Stimulated activated effector memory CD8-positive, alpha-beta T cell treated with anti-CD3 and anti-CD28 coated beads, Interleukin-12 subunit alpha, Interleukin-12 subunit beta, amount 100 ng/mL, for 72 hours (primary cell): ENCODE results near the gene RBM33.

Source experiments
- ATAC-seq: fragments of 150-1000 bp; cut with Tn5 transposase; 2 replicates; pipeline ENCODE4 v1.10.0; 2021
- DNase-seq, 2 donors: peaks; one replicate each; pipeline ENCODE4 v3.0.0; 2021 to 2022; ENCODE audit warnings: low spot score in 2 of 2
- H3K27ac Mint-ChIP-seq: one replicate; pipeline ENCODE4 v1.8.0; 2022; ENCODE audit warnings: mild to moderate bottlenecking, mixed read lengths
- H3K36me3 Mint-ChIP-seq: one replicate; pipeline ENCODE4 v1.8.0; 2022; ENCODE audit warnings: mild to moderate bottlenecking, mixed read lengths
- H3K4me1 Mint-ChIP-seq: one replicate; pipeline ENCODE4 v1.8.0; 2022; ENCODE audit warnings: mixed read lengths
- H3K4me3 Mint-ChIP-seq: one replicate; pipeline ENCODE4 v1.8.0; 2022; ENCODE audit warnings: mild to moderate bottlenecking, mixed read lengths
- H3K9me3 Mint-ChIP-seq: one replicate; pipeline ENCODE4 v1.8.0; 2022; ENCODE audit warnings: mixed read lengths

Gene RBM33

DNA sequence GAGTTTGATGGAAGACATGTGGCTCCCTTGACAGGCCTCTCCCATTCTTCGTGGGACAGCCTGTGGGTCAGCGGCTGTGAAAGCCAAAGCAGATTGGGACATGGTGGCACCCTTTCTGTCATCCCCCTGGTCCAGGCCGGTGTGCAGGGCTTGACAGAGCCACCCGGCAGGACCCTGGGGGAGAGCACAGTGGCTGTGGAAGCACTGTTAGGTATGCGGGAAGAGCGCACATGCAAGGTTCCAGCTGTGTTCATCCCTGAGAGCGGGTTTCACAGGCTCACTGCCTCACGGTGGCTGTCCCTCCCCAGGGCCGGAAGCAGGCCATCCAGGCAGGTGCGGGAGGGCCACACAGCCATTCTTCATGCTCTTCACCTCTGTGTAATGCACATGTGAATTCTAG lies 138.0 kb downstream of the RBM33 start:
- Mint-ChIP-seq H3K27ac (no peak overlapping the region), H3K4me3 (no peak overlapping the region), H3K4me1 (peaks cover 9% of the 10 kb centered on the region), H3K36me3 (peaks cover 64% of the 10 kb centered on the region), H3K9me3 (no peaks in the 10 kb centered on the region)
- ATAC-seq (no peak), DNase-seq (no peak)

DNA sequence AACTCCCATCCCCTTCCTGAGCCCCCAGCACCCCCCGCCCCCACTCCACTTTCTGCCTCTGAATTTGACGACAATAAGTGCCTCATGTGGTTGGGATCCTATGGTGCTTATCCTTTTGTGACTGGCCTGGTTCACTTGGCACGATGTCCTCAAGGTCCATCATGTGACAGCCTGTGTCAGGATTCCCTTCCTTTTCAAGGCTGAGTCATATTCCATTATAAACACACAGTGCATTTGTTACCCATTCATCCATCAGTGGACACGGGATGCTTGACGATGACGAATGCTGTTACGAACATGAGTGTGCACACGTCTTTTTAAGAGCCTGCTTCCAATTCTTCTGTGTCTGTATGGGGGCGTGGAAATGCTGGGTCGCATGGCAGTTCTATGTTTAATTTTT lies 141.1 kb downstream of the RBM33 start:
- no peak overlapping the region for H3K4me3 Mint-ChIP-seq
- DNase-seq (no peak), ATAC-seq (no peak)
- no peaks in the 10 kb centered on the region for H3K9me3 Mint-ChIP-seq
- H3K36me3 Mint-ChIP-seq = peaks cover 46% of the 10 kb centered on the region
- no peaks in the 10 kb centered on the region for H3K4me1 Mint-ChIP-seq
- no peak overlapping the region for H3K27ac Mint-ChIP-seq

DNA sequence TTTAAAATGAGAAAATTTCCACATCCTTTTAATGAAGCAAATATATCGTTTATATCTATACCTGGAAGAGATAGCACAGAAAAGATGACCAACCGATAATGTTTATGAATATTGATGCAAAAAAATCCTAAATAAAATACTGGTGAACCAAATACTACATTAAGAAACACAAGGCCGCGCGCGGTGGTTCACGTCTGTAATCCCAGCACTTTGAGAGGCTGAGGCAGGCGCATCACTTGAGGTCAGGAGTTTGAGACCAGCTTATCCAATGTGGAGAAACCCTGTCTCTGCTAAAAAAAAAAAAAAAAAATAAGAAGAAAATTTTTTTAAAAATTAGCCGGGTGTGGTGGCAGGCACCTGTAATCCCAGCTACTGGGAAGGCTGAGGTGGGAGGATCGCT lies 142.0 kb downstream of the RBM33 start:
- Mint-ChIP-seq H3K36me3 (peaks cover 36% of the 10 kb centered on the region), H3K9me3 (no peaks in the 10 kb centered on the region), H3K4me3 (no peak overlapping the region), H3K27ac (no peak overlapping the region), H3K4me1 (no peaks in the 10 kb centered on the region)
- ATAC-seq (no peak), DNase-seq (no peak)

DNA sequence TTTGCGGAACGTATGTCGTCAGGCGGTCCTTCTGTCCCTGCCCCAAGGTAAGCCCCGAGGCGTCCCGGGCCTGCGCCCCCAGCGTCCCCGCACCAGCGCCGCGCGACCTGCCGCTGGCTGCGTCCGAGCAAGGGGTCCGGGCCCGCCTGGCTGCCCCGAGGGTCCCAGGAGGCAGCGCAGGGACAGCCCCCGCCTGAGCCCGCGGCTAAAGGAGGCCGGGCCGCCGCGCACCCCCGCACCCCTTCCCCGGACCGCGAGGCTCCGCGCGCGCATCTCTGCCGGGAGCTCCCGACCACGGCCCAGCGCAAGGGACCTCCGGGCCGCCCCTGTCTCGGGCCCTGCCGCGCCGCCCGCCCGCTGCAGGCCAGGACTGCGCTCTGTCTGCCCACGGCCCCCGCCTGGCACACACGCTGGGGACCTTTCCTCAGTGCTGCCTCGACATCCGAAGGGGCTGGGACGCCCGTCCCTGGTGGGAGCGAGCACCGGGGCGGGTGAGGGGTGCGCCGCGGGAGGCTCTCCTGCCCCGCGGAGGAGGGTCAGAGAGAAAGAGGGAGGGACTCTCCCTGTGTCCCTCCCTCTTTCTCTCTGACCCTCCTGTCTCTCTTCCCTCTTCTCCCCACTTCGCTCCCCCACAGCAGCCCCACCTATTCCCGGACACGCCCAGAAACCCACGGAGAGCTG lies 142.8 kb downstream of the RBM33 start:
- H3K4me3 Mint-ChIP-seq = peak overlapping the region; percentile 30
- DNase-seq (no peak), ATAC-seq (peak; percentile 25)
- H3K36me3 Mint-ChIP-seq = peaks cover 31% of the 10 kb centered on the region
- H3K4me1 Mint-ChIP-seq = no peaks in the 10 kb centered on the region
- no peaks in the 10 kb centered on the region for H3K9me3 Mint-ChIP-seq
- no peak overlapping the region for H3K27ac Mint-ChIP-seq

DNA sequence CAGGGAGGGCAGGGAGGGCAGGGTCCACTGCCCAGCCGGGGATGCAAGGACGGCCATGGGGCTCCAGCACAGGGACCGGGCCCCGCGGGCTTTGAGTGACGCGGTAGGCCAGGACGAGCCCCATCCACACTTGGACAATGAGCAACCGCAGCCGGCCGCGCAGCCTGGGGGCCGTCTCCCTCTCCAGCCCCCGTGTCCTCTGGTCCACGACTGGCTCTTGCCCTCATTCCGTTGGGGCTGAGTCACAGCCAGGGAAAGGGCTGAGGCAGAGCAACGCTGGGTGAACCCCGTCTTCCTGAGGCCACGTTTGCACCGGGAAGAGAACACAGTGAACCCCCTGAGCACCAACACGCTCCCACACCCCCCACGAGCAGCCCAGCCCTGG lies 144.1 kb downstream of the RBM33 start:
- Mint-ChIP-seq H3K27ac (no peak overlapping the region), H3K4me3 (no peak overlapping the region), H3K4me1 (no peaks in the 10 kb centered on the region), H3K9me3 (no peaks in the 10 kb centered on the region), H3K36me3 (peaks cover 18% of the 10 kb centered on the region)
- ATAC-seq = no peak
- no peak for DNase-seq

DNA sequence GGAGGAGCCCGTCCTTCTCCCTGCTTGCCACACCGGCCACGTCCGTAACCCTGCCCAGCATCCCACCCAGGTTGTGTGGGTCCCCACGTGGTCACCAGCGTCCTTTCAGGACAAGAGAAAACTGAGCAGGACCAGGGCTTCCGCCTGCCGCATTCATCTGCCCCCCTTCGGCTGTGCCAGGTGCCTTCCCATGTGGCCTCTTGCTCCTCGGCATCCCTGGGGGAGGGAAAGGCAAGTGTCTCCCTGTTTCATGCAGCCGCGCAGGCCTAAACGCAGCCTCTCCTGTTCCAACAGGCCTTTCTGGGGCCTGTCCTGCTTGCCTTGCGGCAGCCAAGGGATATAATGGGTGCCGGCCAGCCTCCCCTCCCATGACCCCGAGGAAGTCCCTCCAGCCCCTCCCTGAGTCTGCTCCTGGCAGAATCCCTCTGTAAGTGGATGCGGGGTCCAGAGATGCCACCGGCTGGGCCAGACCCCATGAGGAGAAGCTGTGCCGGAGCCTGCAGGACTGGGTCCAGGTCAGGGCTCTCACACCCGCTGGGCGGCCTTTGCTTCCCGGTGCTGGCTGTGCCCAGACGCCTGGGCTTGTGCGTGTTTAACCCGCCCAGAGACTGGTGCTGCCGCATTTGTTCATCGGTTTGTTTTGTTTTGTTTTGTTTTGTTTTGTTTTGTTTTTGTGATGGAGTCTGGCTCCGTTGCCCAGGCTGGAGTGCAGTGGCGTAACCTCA lies 144.7 kb downstream of the RBM33 start:
- Mint-ChIP-seq H3K4me1 (no peaks in the 10 kb centered on the region), H3K27ac (no peak overlapping the region), H3K9me3 (no peaks in the 10 kb centered on the region), H3K36me3 (peaks cover 12% of the 10 kb centered on the region), H3K4me3 (no peak overlapping the region)
- ATAC-seq = no peak
- DNase-seq = no peak

DNA sequence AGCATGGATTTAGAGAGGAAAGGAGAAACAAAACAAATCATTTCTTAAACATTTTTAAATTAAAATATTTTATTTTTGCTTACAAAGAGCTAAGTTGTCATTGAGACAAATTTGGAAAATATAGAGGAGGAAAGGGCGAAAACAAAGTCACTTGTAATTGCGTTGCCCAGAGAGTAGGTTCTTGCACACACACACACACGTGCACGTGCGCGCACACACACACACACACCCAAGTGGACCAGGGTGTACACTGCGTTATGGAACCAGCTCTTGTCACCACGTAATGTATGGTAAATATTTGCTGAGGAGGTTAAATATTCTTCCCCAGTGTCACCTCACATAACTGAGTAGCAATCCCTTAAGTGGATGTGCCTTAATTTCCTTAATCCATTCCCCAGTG lies 146.2 kb downstream of the RBM33 start:
- ATAC-seq (no peak), DNase-seq (no peak)
- H3K4me3 Mint-ChIP-seq = no peak overlapping the region
- H3K9me3 Mint-ChIP-seq = no peaks in the 10 kb centered on the region
- H3K27ac Mint-ChIP-seq = no peak overlapping the region
- H3K4me1 Mint-ChIP-seq = no peaks in the 10 kb centered on the region
- peaks cover 10% of the 10 kb centered on the region for H3K36me3 Mint-ChIP-seq

DNA sequence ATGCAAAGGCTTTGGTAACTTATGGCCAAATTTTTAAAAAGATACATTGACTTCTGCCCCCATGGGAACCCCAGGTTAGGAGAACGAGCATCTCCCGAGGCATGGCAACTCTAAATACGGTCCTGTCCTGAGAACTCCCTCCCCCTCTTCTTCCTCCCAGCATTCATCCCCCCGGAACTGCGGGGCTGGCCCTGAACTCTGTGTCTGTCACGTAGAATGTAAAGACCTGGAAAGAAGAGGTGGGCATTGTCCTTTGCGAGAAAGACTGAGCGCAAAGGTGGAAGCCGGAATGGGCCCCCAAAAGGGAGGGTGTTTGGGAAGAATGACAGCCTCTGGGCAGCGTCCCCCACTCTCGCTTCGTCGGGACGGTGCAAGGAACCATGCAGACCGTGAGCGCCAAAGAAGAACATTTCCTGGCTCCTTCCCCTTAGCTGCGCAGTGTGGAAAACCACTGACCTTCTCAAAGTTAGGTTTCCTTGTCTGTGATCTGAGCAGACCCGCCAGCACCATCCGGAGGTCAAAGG lies 146.8 kb downstream of the RBM33 start:
- H3K4me3 Mint-ChIP-seq = no peak overlapping the region
- DNase-seq = no peak
- no peak overlapping the region for H3K27ac Mint-ChIP-seq
- H3K4me1 Mint-ChIP-seq = no peaks in the 10 kb centered on the region
- no peaks in the 10 kb centered on the region for H3K9me3 Mint-ChIP-seq
- no peak for ATAC-seq
- peaks cover 10% of the 10 kb centered on the region for H3K36me3 Mint-ChIP-seq

DNA sequence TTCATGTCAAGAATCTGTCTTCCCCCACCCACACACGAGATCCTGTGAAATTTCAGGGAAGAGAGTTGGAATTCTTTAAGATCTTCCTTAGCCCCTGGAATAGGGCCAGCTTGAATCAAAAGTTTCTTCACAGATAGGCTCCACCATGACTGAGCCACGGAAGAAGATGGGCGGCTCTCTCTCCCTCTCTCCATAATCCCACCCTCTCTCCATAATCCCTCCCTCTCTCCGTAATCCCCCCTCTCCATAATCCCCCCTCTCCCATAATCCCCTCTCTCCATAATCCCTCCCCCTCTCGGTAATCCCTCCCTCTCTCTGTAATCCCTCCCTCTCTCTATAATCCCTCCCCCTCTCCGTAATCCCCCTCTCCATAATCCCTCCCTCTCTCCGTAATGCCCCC lies 147.4 kb downstream of the RBM33 start:
- H3K4me1 Mint-ChIP-seq = no peaks in the 10 kb centered on the region
- peaks cover 10% of the 10 kb centered on the region for H3K36me3 Mint-ChIP-seq
- H3K9me3 Mint-ChIP-seq = no peaks in the 10 kb centered on the region
- DNase-seq (no peak), ATAC-seq (no peak)
- no peak overlapping the region for H3K4me3 Mint-ChIP-seq
- no peak overlapping the region for H3K27ac Mint-ChIP-seq

DNA sequence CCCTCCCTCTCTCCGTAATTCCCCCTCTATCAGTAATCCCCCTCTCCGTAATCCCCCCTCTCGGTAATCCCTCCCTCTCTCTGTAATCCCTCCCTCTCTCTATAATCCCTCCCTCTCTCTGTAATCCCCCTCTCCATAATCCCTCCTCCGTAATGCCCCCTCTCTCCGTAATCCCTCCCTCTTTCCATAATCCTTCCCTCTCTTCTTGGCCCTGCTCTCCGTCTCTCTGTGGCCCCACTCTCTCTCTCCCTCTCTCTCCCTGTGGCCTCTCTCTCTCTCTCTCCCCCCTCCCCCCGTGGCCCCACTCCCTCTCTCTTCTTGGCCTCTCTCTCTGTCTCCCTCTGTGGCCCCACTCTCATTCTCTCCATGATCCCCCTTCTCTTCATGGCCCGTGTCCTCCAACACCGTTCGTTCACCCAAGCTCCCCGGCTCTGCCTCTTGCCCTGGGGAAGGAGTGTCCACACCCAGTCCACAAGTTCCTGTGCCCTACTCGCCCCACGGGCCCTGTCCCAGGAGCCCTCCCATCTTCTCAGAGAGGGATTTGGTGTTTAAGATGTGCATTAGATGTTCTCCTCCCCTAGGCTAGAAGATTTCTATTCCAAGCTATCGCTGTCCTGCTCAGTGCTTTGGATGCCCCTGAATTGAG lies 148.0 kb downstream of the RBM33 start:
- H3K27ac Mint-ChIP-seq = no peak overlapping the region
- H3K9me3 Mint-ChIP-seq = no peaks in the 10 kb centered on the region
- DNase-seq (no peak), ATAC-seq (no peak)
- H3K36me3 Mint-ChIP-seq = peaks cover 10% of the 10 kb centered on the region
- no peaks in the 10 kb centered on the region for H3K4me1 Mint-ChIP-seq
- H3K4me3 Mint-ChIP-seq = no peak overlapping the region

DNA sequence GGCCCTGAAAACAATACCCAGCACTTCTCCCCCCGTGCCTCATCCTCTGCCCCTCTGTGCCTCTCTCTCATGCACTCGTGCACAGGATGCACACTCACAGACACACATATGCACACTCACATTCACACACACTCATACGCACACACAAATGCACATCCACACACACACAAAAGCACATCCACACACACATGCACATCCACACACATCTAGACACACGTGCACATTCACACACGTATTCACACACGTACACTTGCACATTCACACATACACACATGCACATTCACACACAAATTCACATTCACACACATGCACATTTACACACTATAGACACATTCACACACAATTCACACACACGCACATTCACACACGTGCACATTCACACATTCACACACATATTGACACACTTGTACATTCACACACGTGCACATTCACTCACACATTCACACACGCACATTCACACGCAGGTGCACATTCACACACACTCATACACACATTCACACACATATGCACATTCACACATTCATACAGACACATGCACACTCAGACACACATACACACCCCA lies 148.6 kb downstream of the RBM33 start:
- peaks cover 6% of the 10 kb centered on the region for H3K36me3 Mint-ChIP-seq
- H3K4me1 Mint-ChIP-seq = no peaks in the 10 kb centered on the region
- H3K27ac Mint-ChIP-seq = no peak overlapping the region
- no peaks in the 10 kb centered on the region for H3K9me3 Mint-ChIP-seq
- H3K4me3 Mint-ChIP-seq = no peak overlapping the region
- no peak for ATAC-seq
- no peak for DNase-seq

DNA sequence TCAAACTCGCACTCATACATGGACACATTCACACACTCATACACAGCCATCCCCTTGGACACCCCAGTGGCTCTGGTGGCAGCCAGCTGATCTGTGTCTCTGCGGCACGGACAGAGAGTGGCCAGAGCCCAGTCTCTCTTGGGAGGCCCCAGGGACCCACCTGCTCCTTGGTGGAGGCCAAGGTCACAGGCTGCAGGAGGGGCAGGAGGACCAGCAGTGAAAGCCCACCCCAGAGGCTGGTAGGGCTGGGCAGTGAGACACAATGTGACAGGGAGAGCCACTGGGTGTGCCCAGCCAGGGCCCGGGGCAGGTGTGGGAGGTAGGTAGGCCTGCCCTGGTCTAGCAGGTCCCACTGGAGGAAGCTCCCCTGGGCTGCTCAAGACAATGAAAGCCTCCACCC lies 149.3 kb downstream of the RBM33 start:
- Mint-ChIP-seq H3K27ac (no peak overlapping the region), H3K9me3 (no peaks in the 10 kb centered on the region), H3K4me3 (no peak overlapping the region), H3K4me1 (no peaks in the 10 kb centered on the region), H3K36me3 (peaks cover 6% of the 10 kb centered on the region)
- DNase-seq = no peak
- ATAC-seq = no peak

DNA sequence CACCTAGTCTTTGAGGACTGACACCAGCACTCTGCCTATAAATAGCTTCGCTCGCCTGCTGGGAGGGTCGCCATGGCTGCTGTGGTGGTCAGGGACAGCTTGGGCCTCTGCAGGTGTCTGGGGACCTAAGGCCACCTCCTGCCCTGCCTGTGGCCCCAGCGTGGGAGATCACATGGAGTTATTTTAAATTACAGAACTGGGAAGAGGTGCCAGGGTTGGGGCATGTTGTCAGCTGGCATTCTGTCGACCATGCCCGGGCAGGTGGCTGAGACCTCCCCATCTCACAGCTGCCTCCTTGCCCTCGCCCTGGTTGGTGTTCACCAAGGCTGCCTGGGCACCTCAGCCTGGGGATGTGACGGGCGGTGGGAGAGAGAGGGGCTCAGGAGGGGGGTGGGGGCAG lies 149.7 kb downstream of the RBM33 start:
- Mint-ChIP-seq H3K36me3 (peaks cover 2% of the 10 kb centered on the region), H3K4me1 (no peaks in the 10 kb centered on the region), H3K27ac (no peak overlapping the region), H3K9me3 (no peaks in the 10 kb centered on the region), H3K4me3 (no peak overlapping the region)
- no peak for ATAC-seq
- no peak for DNase-seq

DNA sequence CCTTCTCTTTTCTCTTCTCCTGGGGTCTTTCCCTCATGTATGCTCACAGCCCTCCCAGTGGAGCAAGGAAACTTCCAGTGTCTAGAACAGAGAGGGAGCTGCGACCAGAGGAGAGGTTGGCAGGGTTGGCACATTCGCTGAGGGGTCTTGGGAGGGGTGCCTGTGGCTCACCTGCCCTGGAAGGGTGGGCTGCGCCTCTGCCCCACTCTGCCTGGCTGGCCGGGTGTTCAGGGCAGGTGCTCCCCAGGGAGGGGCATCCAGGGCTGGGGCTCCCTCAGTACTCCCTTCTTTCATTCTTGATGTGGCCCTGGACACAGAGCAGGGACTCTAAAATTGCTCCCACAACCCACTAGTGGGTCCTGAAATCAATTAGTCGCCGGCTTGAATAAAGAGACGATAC lies 150.9 kb downstream of the RBM33 start:
- no peaks in the 10 kb centered on the region for H3K4me1 Mint-ChIP-seq
- no peaks in the 10 kb centered on the region for H3K36me3 Mint-ChIP-seq
- H3K27ac Mint-ChIP-seq = no peak overlapping the region
- no peak for DNase-seq
- H3K4me3 Mint-ChIP-seq = no peak overlapping the region
- ATAC-seq = no peak
- H3K9me3 Mint-ChIP-seq = no peaks in the 10 kb centered on the region

DNA sequence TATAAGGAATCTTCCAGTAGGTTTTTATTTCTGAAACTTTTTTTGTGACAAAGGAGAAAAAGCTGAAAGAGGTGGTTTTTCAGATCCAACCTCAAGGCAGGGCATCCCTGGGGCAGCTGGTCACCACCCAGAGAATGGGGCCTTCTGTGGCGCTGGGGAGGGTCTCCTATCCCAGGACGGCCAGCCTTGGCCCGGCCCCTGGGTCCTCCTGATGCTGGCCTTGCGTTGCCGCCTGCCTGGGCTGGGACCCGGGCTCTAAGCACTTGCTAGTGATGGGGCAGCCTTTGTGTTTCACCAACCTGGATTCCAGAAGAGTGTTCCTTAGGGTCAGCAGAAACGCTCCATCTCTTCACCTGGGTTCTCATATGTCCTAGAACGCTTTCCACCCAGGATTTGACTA lies 151.5 kb downstream of the RBM33 start:
- DNase-seq (no peak), ATAC-seq (no peak)
- Mint-ChIP-seq H3K4me1 (no peaks in the 10 kb centered on the region), H3K4me3 (no peak overlapping the region), H3K36me3 (no peaks in the 10 kb centered on the region), H3K9me3 (no peaks in the 10 kb centered on the region), H3K27ac (no peak overlapping the region)
